Measurements from ENCODE around the gene SLIT3. TPM values are rescaled to one million over a fixed set of nuclear protein-coding genes. Genes with fewer than 3 reads are reported as not detected.

SLIT3 gene
- total RNA-seq, 4 donors from 2014 or later = 46.3 to 89.0 (median 68.0) TPM

DNA sequence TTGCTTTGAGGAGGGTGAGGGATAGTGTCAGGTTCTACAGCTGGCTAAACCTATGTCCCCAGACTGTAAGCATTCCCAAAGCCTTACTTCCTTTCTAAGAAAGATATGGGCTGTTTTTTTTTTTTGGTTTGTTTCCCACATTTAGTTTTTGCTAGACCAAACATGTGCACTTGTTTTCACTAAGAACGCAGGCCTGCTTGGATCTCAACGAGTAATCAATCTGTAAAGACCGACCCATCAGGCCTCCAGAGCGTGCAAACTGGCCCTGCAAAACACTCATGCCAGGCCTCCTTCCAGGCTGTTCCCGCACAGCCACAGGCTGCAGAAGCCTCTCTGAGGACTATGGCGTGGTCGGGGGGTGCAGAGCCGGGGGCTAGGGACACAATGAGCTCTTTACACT, 416.9 kb downstream of the SLIT3 start:
- ATAC-seq (ENCODE audit: low FRiP score) (no peak), DNase-seq (ENCODE audit: low spot score) (no peak)
- TF ChIP-seq, protein P1, sequence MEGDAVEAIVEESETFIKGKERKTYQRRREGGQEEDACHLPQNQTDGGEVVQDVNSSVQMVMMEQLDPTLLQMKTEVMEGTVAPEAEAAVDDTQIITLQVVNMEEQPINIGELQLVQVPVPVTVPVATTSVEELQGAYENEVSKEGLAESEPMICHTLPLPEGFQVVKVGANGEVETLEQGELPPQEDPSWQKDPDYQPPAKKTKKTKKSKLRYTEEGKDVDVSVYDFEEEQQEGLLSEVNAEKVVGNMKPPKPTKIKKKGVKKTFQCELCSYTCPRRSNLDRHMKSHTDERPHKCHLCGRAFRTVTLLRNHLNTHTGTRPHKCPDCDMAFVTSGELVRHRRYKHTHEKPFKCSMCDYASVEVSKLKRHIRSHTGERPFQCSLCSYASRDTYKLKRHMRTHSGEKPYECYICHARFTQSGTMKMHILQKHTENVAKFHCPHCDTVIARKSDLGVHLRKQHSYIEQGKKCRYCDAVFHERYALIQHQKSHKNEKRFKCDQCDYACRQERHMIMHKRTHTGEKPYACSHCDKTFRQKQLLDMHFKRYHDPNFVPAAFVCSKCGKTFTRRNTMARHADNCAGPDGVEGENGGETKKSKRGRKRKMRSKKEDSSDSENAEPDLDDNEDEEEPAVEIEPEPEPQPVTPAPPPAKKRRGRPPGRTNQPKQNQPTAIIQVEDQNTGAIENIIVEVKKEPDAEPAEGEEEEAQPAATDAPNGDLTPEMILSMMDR (IDR thresholded peaks at IDR 0.05) = no peak

DNA sequence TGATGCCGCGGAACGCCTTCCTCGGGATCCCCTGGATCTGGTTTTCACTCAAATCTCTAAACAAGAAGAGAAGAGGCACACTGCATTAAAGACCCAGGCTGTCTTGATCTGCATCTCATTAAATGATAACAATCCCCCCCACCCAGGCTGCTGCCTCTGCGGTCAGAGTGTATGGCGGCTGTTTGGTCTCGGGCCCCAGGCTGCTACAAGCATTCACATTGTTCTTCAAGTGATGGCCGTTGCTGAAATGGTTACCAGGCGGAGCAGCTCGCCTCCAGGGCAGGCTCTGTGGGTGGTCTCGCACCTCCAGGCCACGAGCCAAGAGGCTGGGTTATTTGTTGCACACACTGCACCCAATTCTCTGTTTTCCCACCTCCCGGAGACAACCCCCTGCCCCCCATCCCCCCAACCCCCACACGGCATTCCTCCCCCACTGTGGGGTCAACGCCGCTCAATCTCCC, 417.6 kb downstream of the SLIT3 start:
- TF ChIP-seq, protein P1 (IDR thresholded peaks at IDR 0.05) = no peak
- ATAC-seq (ENCODE audit: low FRiP score) (no peak), DNase-seq (ENCODE audit: low spot score) (no peak)

DNA sequence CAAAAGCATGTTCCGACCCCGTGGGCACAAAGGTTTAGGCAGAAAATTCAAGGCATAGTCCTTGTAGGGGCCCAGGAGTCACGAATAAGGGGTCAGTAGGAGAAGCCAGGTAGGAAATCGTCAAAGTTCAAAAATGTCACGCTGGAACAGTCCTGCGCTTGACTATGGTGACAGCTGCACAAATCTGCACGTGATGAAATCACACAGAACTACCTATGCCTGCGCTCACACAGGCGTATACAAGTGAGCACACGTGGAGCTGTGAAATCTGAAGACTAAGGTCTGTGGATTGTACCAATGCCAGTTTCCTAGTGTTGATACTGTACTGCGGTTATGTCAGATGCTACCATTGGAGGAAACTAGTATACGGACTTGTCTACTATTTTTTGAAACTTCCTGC, 418.7 kb downstream of the SLIT3 start:
- TF ChIP-seq, protein P1 (IDR thresholded peaks at IDR 0.05) = no peak
- DNase-seq (ENCODE audit: low spot score) (no peak), ATAC-seq (ENCODE audit: low FRiP score) (no peak)

DNA sequence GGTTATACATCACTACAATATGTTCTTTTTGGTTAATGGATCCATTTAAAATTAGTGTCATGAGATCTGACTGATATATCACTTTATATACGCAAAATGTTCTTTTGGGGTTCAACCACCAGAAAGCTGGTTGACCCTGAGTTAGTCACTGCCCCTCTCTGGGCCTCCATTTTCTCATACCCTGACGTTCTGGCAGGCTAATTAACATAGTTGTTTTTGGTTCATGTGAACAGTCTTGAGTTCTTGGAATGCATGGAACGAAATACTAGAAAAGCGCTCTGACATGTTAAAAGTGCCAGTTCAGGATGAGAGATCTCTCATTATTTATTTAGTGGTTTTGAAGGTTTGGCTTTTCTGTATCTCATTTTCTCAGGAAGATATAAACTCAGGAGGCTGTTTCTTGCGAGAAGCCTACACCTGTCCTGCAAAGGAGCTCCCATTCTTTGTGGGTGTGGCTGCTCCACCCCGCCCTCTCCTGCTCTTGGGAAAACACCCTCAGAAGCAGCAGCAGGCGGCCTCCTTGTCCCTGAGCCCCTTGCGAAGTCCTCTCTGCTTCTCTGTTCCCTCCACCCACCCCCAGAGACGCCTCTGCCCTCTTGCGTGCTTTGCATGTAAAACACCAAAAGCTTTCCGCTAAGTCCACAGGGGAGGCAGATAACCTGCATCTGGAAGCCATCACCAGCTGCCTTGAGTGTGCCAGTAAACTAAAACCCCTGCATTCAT, 419.4 kb downstream of the SLIT3 start:
- DNase-seq (ENCODE audit: low spot score) = no peak
- ATAC-seq (ENCODE audit: low FRiP score) = no peak
- TF ChIP-seq, protein P1 (IDR thresholded peaks at IDR 0.05) = no peak

DNA sequence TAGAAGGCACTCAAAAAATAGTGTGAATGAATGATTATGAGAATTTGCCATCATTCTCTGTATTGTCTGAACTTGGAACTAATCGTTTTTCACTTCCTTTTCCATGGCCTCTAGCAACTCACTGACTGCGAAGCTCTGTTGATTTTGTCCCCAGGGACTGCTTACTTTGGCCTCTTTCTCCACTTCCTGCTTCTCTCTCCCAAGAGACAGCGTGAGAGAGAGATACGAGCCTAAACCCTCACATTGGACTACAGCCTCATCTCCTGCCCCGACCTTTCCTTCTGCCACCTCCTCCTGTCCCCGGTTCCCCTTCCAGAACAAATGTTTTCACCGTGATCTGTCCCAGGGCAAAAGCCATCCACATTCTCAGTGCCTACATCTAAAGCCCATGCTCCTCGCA, 421.0 kb downstream of the SLIT3 start:
- DNase-seq (ENCODE audit: low spot score) (no peak), ATAC-seq (ENCODE audit: low FRiP score) (no peak)
- TF ChIP-seq, protein P1 (IDR thresholded peaks at IDR 0.05) = no peak

DNA sequence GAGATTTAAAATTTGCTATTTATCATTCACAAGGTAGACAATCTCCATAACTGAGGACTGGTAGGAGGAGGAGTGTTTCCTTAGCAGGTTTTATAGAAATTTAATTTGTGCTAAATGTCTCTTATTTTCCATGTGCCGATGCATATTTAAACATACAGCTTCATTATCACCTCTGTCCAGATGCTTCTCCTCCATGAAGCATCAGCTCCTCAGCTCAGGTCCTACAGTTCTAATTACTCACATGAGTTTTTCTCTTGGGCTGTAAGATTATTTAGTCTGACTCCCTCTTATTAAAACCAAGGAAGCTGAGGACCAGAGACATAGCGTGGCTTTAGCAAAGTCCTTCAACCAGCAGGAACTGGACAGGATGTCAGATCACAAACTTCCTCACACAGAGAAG, 421.6 kb downstream of the SLIT3 start:
- DNase-seq (ENCODE audit: low spot score) (no peak), ATAC-seq (ENCODE audit: low FRiP score) (no peak)
- TF ChIP-seq, protein P1 (IDR thresholded peaks at IDR 0.05) = no peak

DNA sequence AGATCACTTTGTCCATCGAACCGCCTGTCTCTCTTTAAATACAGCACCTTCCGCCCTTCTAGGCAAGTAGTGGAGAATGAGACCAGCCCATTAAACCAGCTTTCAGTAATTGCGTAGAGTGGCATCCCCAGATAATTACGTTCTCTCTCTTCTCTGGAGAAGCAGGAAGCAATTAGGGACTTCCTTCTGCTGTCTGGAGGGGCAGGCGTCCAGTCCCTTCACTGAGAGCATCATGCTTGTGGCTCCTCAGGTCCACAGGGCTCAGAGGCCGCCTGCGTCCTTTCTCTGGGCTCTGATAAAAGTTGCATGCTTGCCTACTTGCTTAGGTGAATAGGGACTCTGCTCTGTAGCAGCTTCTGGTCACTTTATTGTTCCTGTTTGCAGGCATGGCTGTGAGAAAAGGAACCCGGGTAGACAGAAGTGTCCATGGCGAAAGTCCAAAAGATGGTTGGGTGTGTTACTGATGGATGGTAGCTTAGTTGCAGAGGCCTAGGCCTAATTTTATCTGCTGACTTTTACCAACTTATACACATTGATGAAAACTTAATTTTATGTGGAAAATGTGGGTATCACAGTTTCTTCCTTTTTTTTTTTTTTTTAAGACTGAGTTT, 422.7 kb downstream of the SLIT3 start:
- ATAC-seq (ENCODE audit: low FRiP score) = no peak
- no peak for DNase-seq (ENCODE audit: low spot score)
- TF ChIP-seq, protein P1 (IDR thresholded peaks at IDR 0.05) = no peak

Data from omental fat pad (tissue), 4 donors.